GM12892 (cell line): ENCODE data around the gene HYAL3. TPM values are rescaled to one million over a fixed set of nuclear protein-coding genes. Genes with fewer than 3 reads are reported as not detected.

Experiments used
- DNase-seq: peaks from one replicate; pipeline ENCODE4 v3.0.0; 2011; ENCODE audit not compliant: insufficient read length
- FAIRE-seq: peaks from 2 replicates; lab custom pipeline; 2011; peaks lifted over from hg19 to GRCh38; lab: Jason Lieb, UNC
- POLR2A ChIP-seq: IDR thresholded peaks from 2 replicates; pipeline ENCODE4 v1.6.1; 2011; ENCODE audit warnings: low read depth, low read length, control low read depth
- POLR2AphosphoS5 ChIP-seq: IDR thresholded peaks from 2 replicates; pipeline ENCODE4 v1.6.1; 2011; ENCODE audit warnings: low read depth, low read length, control low read depth
- TAF1 ChIP-seq: IDR thresholded peaks from 2 replicates; pipeline ENCODE4 v1.6.1; 2011; ENCODE audit warnings: low read depth, mild to moderate bottlenecking, control low read depth, low read length, borderline replicate concordance
- polyA plus RNA-seq: library from polyadenylated mRNA; unstranded; fragments of >200 nt; gene quantifications from one replicate; pipeline ENCODE4 v1.2.1, GENCODE V29; 2012; ENCODE audit warnings: missing spikeins, inconsistent platforms; ENCODE audit not compliant: missing spikeins

Gene HYAL3
- 1.2 TPM for polyA plus RNA-seq

DNA sequence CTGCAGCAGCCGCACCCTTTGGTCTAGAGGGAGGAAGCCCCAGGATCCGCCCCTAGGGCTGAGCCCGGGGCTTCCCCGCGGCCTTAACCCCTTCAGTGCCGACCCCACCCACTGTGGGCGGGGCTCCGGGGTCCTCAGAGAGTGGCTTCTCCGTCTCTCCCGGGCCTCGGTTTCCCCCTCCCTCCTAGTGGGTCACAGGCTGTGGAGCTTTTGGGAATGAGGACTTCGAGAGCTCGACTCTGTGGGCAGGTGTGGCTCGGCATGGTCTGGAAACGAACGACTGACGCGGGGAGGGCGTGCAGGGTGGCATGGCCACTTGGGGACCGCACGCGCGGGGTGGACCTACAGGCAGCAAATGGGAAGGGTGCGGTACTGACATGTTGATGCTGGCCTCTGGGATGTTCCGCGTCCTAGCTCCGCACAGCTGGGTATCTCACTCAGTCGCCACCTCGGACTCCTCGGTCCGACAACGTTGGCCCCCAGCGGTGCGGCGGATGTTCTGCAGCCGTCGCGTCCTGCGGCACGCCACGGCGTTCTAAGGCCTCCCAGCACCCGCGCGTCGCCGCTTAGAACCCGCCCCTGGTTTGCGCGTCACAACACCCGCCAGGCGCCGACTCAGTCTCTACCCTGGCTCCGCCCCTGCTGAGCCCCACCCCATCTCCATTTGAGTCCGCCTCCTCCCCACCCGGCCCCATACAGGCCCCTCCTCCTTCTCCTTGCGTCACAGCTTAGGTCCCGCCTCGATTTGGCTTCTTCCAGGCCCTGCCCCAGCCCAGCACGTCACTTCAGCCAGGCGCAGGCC is at the start of gene HYAL3, which contains the start of gene NAA80:
HYAL3 (minus strand) TSS at position 570 of the 802 bp plus-strand sequence. CDS start 3,803 bp downstream, outside the sequence.
NAA80 (minus strand) TSS at position 570 of the 802 bp plus-strand sequence. CDS start 1,942 bp downstream, outside the sequence.
- FAIRE-seq (peak; percentile 99), DNase-seq (peak; percentile 95)
- TF ChIP-seq POLR2A (peak; percentile 94), TAF1 (peak; percentile 50; the same call in 1 of the 2 replicates), POLR2AphosphoS5 (peak; percentile 91)

- TF ChIP-seq TAF1 (no peak), POLR2A (no peak), POLR2AphosphoS5 (no peak)
- FAIRE-seq (peak; percentile 84), DNase-seq (no peak)
Observed at GRCh38 chr3:50347187-50347813, 48.1 kb upstream of the HYAL3 start.

GRCh38 chr3:50345586-50346234 is 46.5 kb upstream of the HYAL3 start, which contains the start of gene ZMYND10:
Gene ZMYND10, minus strand, starts transcription at chr3:50345732. Its CDS starts 153 bp downstream, at chr3:50345579.
- peak; percentile 76 for DNase-seq
- TF ChIP-seq POLR2AphosphoS5 (no peak), POLR2A (no peak), TAF1 (no peak)
- peak; percentile 88 for FAIRE-seq

DNA sequence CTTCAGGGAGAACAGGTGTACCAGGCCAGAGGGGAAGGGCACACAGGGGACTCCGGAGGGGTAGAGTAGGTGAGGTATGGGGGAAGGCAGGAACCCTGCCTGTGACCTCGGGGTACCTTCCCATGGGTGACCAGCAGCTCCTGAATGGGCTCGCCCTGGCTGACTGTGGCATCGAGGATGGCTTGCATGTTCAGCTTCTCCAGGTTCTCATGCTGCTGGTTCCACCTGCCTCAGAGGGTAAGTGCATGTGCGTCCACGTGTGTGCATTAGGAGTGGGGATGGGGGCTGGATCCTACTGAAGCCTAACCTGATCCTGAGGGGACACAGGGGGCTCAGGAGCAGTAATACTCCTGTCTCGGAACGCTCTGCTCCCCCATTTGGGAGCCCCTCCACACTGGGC is 45.8 kb upstream of the HYAL3 start:
- FAIRE-seq (no peak), DNase-seq (no peak)
- TF ChIP-seq TAF1 (no peak), POLR2AphosphoS5 (no peak), POLR2A (no peak)

DNA sequence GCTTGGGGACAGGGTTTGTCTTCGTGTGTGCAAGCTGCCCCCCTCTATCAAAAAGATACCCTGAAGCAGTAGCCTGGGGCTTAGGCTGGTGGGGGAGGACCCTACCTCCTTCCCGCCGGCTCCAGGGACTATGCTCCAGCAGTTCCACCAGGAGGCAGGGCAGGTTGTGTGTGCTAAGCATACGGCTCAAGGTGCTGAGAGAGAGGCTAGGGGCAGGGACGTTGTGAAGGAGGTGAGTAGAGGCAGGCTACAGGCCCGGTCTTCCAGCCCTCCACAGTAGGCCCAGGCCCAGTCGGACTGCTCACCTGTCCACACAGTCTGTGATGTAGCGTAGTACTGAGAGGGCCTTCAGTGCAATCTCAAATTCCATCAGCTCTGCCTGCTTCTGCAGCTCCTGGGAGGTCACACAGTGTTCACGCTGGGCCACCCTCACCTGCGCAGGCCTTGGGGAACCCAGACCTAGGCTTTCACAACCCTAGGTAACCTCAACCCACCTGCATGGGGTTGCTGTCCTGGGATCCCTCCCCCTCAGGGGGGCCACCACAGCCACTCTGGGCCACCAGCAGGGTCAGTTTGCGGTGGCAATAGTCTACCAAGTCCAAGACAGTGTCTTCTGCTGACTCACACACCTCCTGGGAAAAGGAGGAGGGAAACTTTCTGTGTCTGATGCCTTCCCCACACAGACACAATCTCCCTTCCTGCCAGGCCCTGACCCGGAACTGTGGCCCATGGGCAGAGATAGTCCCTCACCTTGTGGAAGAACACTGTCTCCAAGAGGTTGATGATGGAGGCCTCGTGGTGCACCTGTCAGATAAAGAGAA is 43.8 kb upstream of the HYAL3 start:
- DNase-seq (no peak), FAIRE-seq (no peak)
- TF ChIP-seq POLR2AphosphoS5 (no peak), POLR2A (no peak), TAF1 (no peak)

- DNase-seq (no peak), FAIRE-seq (no peak)
- no peak for TF ChIP-seq TAF1
- no peak for TF ChIP-seq POLR2AphosphoS5
- TF ChIP-seq POLR2A: no peak
Observed at GRCh38 chr3:50341996-50342650, 42.9 kb upstream of the HYAL3 start.

- FAIRE-seq (no peak), DNase-seq (no peak)
- TF ChIP-seq POLR2AphosphoS5 (no peak), TAF1 (no peak), POLR2A (no peak)
Observed at GRCh38 chr3:50341537-50341936, 42.3 kb upstream of the HYAL3 start.

DNA sequence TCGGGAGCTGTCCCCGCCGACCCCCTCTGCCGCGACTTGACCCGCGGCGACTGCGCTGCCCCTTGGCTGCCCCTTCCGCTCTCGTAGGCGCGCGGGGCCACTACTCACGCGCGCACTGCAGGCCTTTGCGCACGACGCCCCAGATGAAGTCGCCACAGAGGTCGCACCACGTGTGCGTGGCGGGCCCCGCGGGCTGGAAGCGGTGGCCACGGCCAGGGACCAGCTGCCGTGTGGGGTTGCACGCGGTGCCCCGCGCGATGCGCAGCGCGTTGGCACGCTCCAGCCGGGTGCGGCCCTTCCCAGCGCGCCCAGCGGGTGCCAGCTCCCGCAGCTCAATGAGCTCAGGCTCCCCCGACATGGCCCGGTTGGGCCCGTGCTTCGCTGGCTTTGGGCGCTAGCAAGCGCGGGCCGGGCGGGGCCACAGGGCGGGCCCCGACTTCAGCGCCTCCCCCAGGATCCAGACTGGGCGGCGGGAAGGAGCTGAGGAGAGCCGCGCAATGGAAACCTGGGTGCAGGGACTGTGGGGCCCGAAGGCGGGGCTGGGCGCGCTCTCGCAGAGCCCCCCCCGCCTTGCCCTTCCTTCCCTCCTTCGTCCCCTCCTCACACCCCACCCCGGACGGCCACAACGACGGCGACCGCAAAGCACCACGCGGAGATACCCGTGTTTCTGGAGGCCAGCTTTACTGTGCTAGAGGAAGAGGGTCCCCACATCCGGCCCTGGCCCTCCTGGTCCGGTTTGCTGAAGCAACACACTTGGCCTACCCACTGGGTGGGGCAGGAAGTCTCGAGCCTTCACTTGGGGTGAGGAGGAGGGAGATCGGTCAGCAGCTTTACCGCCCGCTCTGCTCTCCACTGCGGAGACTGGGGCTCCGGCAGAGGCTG is 41.5 kb upstream of the HYAL3 start, which contains the start of gene RASSF1:
RASSF1 (minus strand) TSS at position 389 of the 882 bp plus-strand sequence; CDS start at position 358, 31 bp downstream.
- FAIRE-seq: peak; percentile 82
- peak; percentile 38; the same call in 1 of the 2 replicates for TF ChIP-seq POLR2AphosphoS5
- TF ChIP-seq TAF1: no peak
- TF ChIP-seq POLR2A: 0 out of 2 replicates have a peak, but pooled peaks have one; percentile 19
- peak; percentile 80 for DNase-seq

- TF ChIP-seq POLR2AphosphoS5 (no peak), POLR2A (no peak), TAF1 (no peak)
- FAIRE-seq: no peak
- DNase-seq: no peak
Observed at GRCh38 chr3:50340147-50340447, 40.9 kb upstream of the HYAL3 start.
